ENCODE results near the gene PLXNC1. TPM values are rescaled to one million over a fixed set of nuclear protein-coding genes. Genes with fewer than 3 reads are reported as not detected.

Gene PLXNC1
- total RNA-seq, 3 donors from 2014 or later, result 5.2 to 13.2 (median 6.2) TPM

- Histone ChIP-seq H3K4me1 (ENCODE audit: low read depth) (no peaks in the 10 kb centered on the region), H3K9me3 (no peaks in the 10 kb centered on the region), H3K4me3 (no peak overlapping the region), H3K36me3 (ENCODE audit: low read depth) (no peaks in the 10 kb centered on the region)
- ATAC-seq (no peak), DNase-seq (no peak)
- no peak for TF ChIP-seq CTCF (IDR thresholded peaks at IDR 0.05)
- intact Hi-C loops (cut with DNase I, micrococcal nuclease), result no loop called here
Observed at GRCh38 chr12:94225506-94225905, 77.1 kb downstream of the PLXNC1 start.

- no peak for DNase-seq
- Histone ChIP-seq H3K36me3 (ENCODE audit: low read depth) (no peaks in the 10 kb centered on the region), H3K9me3 (no peaks in the 10 kb centered on the region), H3K4me3 (no peak overlapping the region), H3K4me1 (ENCODE audit: low read depth) (no peaks in the 10 kb centered on the region)
- ATAC-seq, result no peak
- intact Hi-C loops (cut with DNase I, micrococcal nuclease), result no loop called here
- TF ChIP-seq CTCF (IDR thresholded peaks at IDR 0.05), result no peak
Observed at GRCh38 chr12:94225947-94226630, 77.7 kb downstream of the PLXNC1 start.

GRCh38 chr12:94227066-94227465 lies 78.7 kb downstream of the PLXNC1 start:
- ATAC-seq (no peak), DNase-seq (no peak)
- H3K4me3 ChIP-seq, result no peak overlapping the region
- intact Hi-C loops (cut with DNase I, micrococcal nuclease), result no loop called here
- H3K9me3 ChIP-seq, result no peaks in the 10 kb centered on the region
- no peaks in the 10 kb centered on the region for H3K4me1 ChIP-seq (ENCODE audit: low read depth)
- no peak for TF ChIP-seq CTCF (IDR thresholded peaks at IDR 0.05)
- no peaks in the 10 kb centered on the region for H3K36me3 ChIP-seq (ENCODE audit: low read depth)

GRCh38 chr12:94228488-94228907 lies 80.1 kb downstream of the PLXNC1 start:
- no peak for ATAC-seq
- Histone ChIP-seq H3K36me3 (ENCODE audit: low read depth) (no peaks in the 10 kb centered on the region), H3K9me3 (no peaks in the 10 kb centered on the region), H3K4me1 (ENCODE audit: low read depth) (no peaks in the 10 kb centered on the region), H3K4me3 (no peak overlapping the region)
- no peak for TF ChIP-seq CTCF (IDR thresholded peaks at IDR 0.05)
- intact Hi-C loops (cut with DNase I, micrococcal nuclease), result no loop called here
- no peak for DNase-seq

- no peak for DNase-seq
Observed at GRCh38 chr12:94229902-94230301, 81.5 kb downstream of the PLXNC1 start.

More at GRCh38 chr12:94229902-94230301, 81.5 kb downstream of the PLXNC1 start:
- Histone ChIP-seq H3K36me3 (ENCODE audit: low read depth) (no peaks in the 10 kb centered on the region), H3K9me3 (no peaks in the 10 kb centered on the region), H3K4me3 (no peak overlapping the region), H3K4me1 (ENCODE audit: low read depth) (no peaks in the 10 kb centered on the region)
- intact Hi-C loops (cut with DNase I, micrococcal nuclease), result no loop called here
- no peak for ATAC-seq
- no peak for TF ChIP-seq CTCF (IDR thresholded peaks at IDR 0.05)
